Astrocyte (in vitro differentiated cells and primary cell): ENCODE results near the gene STRA8. TPM values are rescaled to one million over a fixed set of nuclear protein-coding genes. Genes with fewer than 3 reads are reported as not detected.

ENCODE experiments used
- DNase-seq: peaks from one replicate; pipeline ENCODE4 v3.0.0-alpha.2; 2010; ENCODE audit warnings: low read depth
- FAIRE-seq: peaks from 2 replicates; lab custom pipeline; 2011; peaks lifted over from hg19 to GRCh38; lab: Jason Lieb, UNC
- H2AFZ ChIP-seq: 2 replicates; pipeline ENCODE4 v1.6.0; 2012; ENCODE audit warnings: low read depth, low read length, inconsistent platforms
- H3K27ac ChIP-seq: 2 replicates; pipeline ENCODE4 v1.5.1; 2011; ENCODE audit warnings: low read depth, low read length, inconsistent platforms
- H3K27me3 ChIP-seq: 2 replicates; pipeline ENCODE4 v1.6.0; 2011; ENCODE audit warnings: low read length, inconsistent platforms; ENCODE audit not compliant: insufficient read depth
- H3K36me3 ChIP-seq: 2 replicates; pipeline ENCODE4 v1.5.1; 2011; ENCODE audit warnings: low read length, inconsistent platforms; ENCODE audit not compliant: insufficient read depth
- H3K4me1 ChIP-seq: 2 replicates; pipeline ENCODE4 v1.5.1; 2011; ENCODE audit warnings: low read length, inconsistent platforms; ENCODE audit not compliant: insufficient read depth
- H3K4me2 ChIP-seq: 2 replicates; pipeline ENCODE4 v1.6.0; 2012; ENCODE audit warnings: low read length, inconsistent platforms
- H3K4me3 ChIP-seq: 2 replicates; pipeline ENCODE4 v1.5.1; 2011; ENCODE audit warnings: low read depth, mild to moderate bottlenecking, low read length, inconsistent platforms; ENCODE audit not compliant: insufficient read depth
- H3K79me2 ChIP-seq: 2 replicates; pipeline ENCODE4 v1.6.0; 2012; ENCODE audit warnings: mild to moderate bottlenecking, low read length, inconsistent platforms; ENCODE audit not compliant: insufficient read depth
- H3K9ac ChIP-seq: 2 replicates; pipeline ENCODE4 v1.6.0; 2012; ENCODE audit warnings: mild to moderate bottlenecking, low read length, inconsistent platforms
- H3K9me3 ChIP-seq: 2 replicates; pipeline ENCODE4 v1.5.1; 2012; ENCODE audit warnings: low read depth, mild to moderate bottlenecking, low read length, inconsistent platforms; ENCODE audit not compliant: insufficient read depth
- H4K20me1 ChIP-seq: 2 replicates; pipeline ENCODE4 v1.6.0; 2012; ENCODE audit warnings: low read length, inconsistent platforms; ENCODE audit not compliant: insufficient read depth
- H3K27ac Mint-ChIP-seq: one replicate; pipeline ENCODE4 v1.8.0; 2021; ENCODE audit warnings: mild to moderate bottlenecking, mixed read lengths; ENCODE audit not compliant: unreplicated experiment
- H3K27me3 Mint-ChIP-seq: one replicate; pipeline ENCODE4 v1.8.0; 2021; ENCODE audit warnings: low read depth, mixed read lengths; ENCODE audit not compliant: unreplicated experiment
- H3K36me3 Mint-ChIP-seq: one replicate; pipeline ENCODE4 v1.8.0; 2021; ENCODE audit warnings: low read depth, mixed read lengths; ENCODE audit not compliant: unreplicated experiment
- H3K4me1 Mint-ChIP-seq: one replicate; pipeline ENCODE4 v1.8.0; 2021; ENCODE audit warnings: low read depth, mixed read lengths; ENCODE audit not compliant: unreplicated experiment
- H3K4me3 Mint-ChIP-seq: one replicate; pipeline ENCODE4 v1.8.0; 2021; ENCODE audit warnings: mild to moderate bottlenecking, moderate library complexity, mixed read lengths; ENCODE audit not compliant: unreplicated experiment
- H3K9me3 Mint-ChIP-seq: one replicate; pipeline ENCODE4 v1.8.0; 2021; ENCODE audit warnings: mild to moderate bottlenecking, mixed read lengths; ENCODE audit not compliant: unreplicated experiment
- CTCF ChIP-seq: IDR thresholded peaks from 2 replicates; pipeline ENCODE4 v1.5.1; 2011; ENCODE audit warnings: low read depth, mild to moderate bottlenecking, inconsistent platforms, low read length, moderate library complexity; ENCODE audit not compliant: insufficient read depth
- EZH2 ChIP-seq: IDR thresholded peaks from 2 replicates; pipeline ENCODE4 v1.6.1; 2012; ENCODE audit warnings: mild to moderate bottlenecking, low read length, inconsistent platforms; ENCODE audit not compliant: insufficient read depth
- total RNA-seq: library from RNA; stranded (reverse); gene quantifications from 2 replicates; pipeline ENCODE4 v1.2.1, GENCODE V29; 2021

Gene STRA8
- total RNA-seq, 1 donor from 2014 or later, result not detected

- peaks cover 63% of the 10 kb centered on the region for H3K36me3 Mint-ChIP-seq
- no peak overlapping the region for H3K27ac Mint-ChIP-seq
- H3K9me3 Mint-ChIP-seq, result peaks cover 24% of the 10 kb centered on the region
- no peak for TF ChIP-seq CTCF
- TF ChIP-seq EZH2, result no peak
- Histone ChIP-seq H4K20me1 (no peaks in the 10 kb centered on the region), H3K27ac (no peak overlapping the region), H3K4me1 (peaks cover 4% of the 10 kb centered on the region), H3K36me3 (peaks cover 14% of the 10 kb centered on the region), H3K4me2 (no peak overlapping the region), H3K9me3 (peaks cover 17% of the 10 kb centered on the region), H3K9ac (no peak overlapping the region), H3K4me3 (no peak overlapping the region), H3K27me3 (no peaks in the 10 kb centered on the region), H3K79me2 (no peaks in the 10 kb centered on the region), H2AFZ (no peak overlapping the region)
- FAIRE-seq (no peak), DNase-seq (no peak)
- no peaks in the 10 kb centered on the region for H3K4me1 Mint-ChIP-seq
- no peak overlapping the region for H3K4me3 Mint-ChIP-seq
- H3K27me3 Mint-ChIP-seq, result no peaks in the 10 kb centered on the region
Measured at GRCh38 chr7:135185471-135186260, 48.0 kb upstream of the STRA8 start.

- Mint-ChIP-seq H3K27me3 (no peaks in the 10 kb centered on the region), H3K4me1 (no peaks in the 10 kb centered on the region), H3K36me3 (peaks cover 61% of the 10 kb centered on the region), H3K27ac (no peak overlapping the region), H3K9me3 (peaks cover 20% of the 10 kb centered on the region), H3K4me3 (no peak overlapping the region)
- Histone ChIP-seq H4K20me1 (no peaks in the 10 kb centered on the region), H3K4me3 (no peak overlapping the region), H3K79me2 (no peaks in the 10 kb centered on the region), H2AFZ (no peak overlapping the region), H3K4me2 (no peak overlapping the region), H3K9ac (no peak overlapping the region), H3K4me1 (peaks cover 4% of the 10 kb centered on the region), H3K9me3 (peaks cover 11% of the 10 kb centered on the region), H3K27ac (no peak overlapping the region), H3K27me3 (no peaks in the 10 kb centered on the region), H3K36me3 (peaks cover 14% of the 10 kb centered on the region)
- DNase-seq (no peak), FAIRE-seq (no peak)
- TF ChIP-seq EZH2 (no peak), CTCF (no peak)
Measured at GRCh38 chr7:135186261-135186540, 47.4 kb upstream of the STRA8 start.

GRCh38 chr7:135186841-135187253 is 46.8 kb upstream of the STRA8 start:
- DNase-seq (no peak), FAIRE-seq (no peak)
- no peak overlapping the region for H3K27ac ChIP-seq
- Mint-ChIP-seq H3K9me3 (peaks cover 13% of the 10 kb centered on the region), H3K27ac (no peak overlapping the region), H3K36me3 (peaks cover 55% of the 10 kb centered on the region), H3K27me3 (no peaks in the 10 kb centered on the region), H3K4me3 (no peak overlapping the region), H3K4me1 (no peaks in the 10 kb centered on the region)
- H3K36me3 ChIP-seq, result peaks cover 11% of the 10 kb centered on the region
- no peak overlapping the region for H3K9ac ChIP-seq
- H3K4me1 ChIP-seq, result peaks cover 4% of the 10 kb centered on the region
- H3K9me3 ChIP-seq, result peaks cover 6% of the 10 kb centered on the region
- no peaks in the 10 kb centered on the region for H3K27me3 ChIP-seq
- no peak overlapping the region for H3K4me2 ChIP-seq
- H3K4me3 ChIP-seq, result no peak overlapping the region
- H2AFZ ChIP-seq, result no peak overlapping the region
- H3K79me2 ChIP-seq, result no peaks in the 10 kb centered on the region
- H4K20me1 ChIP-seq, result no peaks in the 10 kb centered on the region
- TF ChIP-seq EZH2 (no peak), CTCF (no peak)
